T follicular helper cell (primary cell): ENCODE data around the gene C22orf31.
"Not testable (repeated sequence)": the region's sequence is repeated elsewhere in the genome, so short reads cannot be mapped to it uniquely, and the experiment has no call there.

Source experiments
- DNase-seq: peaks from one replicate; pipeline ENCODE4 v3.0.0-alpha.2; 2020; ENCODE audit warnings: low read depth

Gene C22orf31

GRCh38 chr22:29055192-29055830 is 6.3 kb downstream of the C22orf31 start:
- no peak for DNase-seq

GRCh38 chr22:29054251-29054767 is 7.3 kb downstream of the C22orf31 start:
- no peak for DNase-seq

- DNase-seq, result no peak
These were observed 8.5 kb downstream of the C22orf31 start for GRCh38 chr22:29053048-29053702.

- no peak for DNase-seq
These were observed 11.2 kb downstream of the C22orf31 start for GRCh38 chr22:29050457-29050856.

GRCh38 chr22:29049655-29050263 is 11.9 kb downstream of the C22orf31 start:
- no peak for DNase-seq

GRCh38 chr22:29048822-29049654 is 12.6 kb downstream of the C22orf31 start:
- no peak for DNase-seq

GRCh38 chr22:29044657-29045176 is 16.9 kb downstream of the C22orf31 start:
- no peak for DNase-seq

GRCh38 chr22:29043906-29044575 is 17.6 kb downstream of the C22orf31 start:
- DNase-seq, result no peak

GRCh38 chr22:29041408-29041807 is 20.2 kb downstream of the C22orf31 start:
- DNase-seq, result no peak

- DNase-seq, result peak; percentile 51
These were observed 21.0 kb downstream of the C22orf31 start for GRCh38 chr22:29040385-29041275.

- not testable (repeated sequence) for DNase-seq
These were observed 21.9 kb downstream of the C22orf31 start for GRCh38 chr22:29039684-29040083.

- no peak for DNase-seq
These were observed 22.5 kb downstream of the C22orf31 start for GRCh38 chr22:29039148-29039547.

GRCh38 chr22:29037340-29037932 is 24.2 kb downstream of the C22orf31 start:
- no peak for DNase-seq

- no peak for DNase-seq
These were observed 29.0 kb downstream of the C22orf31 start for GRCh38 chr22:29032584-29032983.

GRCh38 chr22:29032014-29032475 is 29.6 kb downstream of the C22orf31 start:
- no peak for DNase-seq

- DNase-seq, result no peak
These were observed 30.2 kb downstream of the C22orf31 start for GRCh38 chr22:29031227-29032011.

- no peak for DNase-seq
These were observed 30.9 kb downstream of the C22orf31 start for GRCh38 chr22:29030618-29031226.

GRCh38 chr22:29030016-29030617 is 31.5 kb downstream of the C22orf31 start:
- DNase-seq, result no peak
